Caco-2 (cell line): ENCODE results near the gene TRDN. TPM values are rescaled to one million over a fixed set of nuclear protein-coding genes. Genes with fewer than 3 reads are reported as not detected.

Experiments used
- BruUV-seq: library from RNA; stranded (reverse); fragments of 400-500 nt; replicated peaks from 2 replicates; lab custom pipeline; 2021; lab: Mats Ljungman, UMichigan
- CTCF ChIA-PET: fragments of 300-600 bp; sonication (Branson Sonifier 250); formaldehyde crosslinking; loops from one replicate; lab custom pipeline; 2022; ENCODE audit warnings: antibody characterized with exemption; lab: Charles Lee
- POLR2A ChIA-PET: fragments of 300-600 bp; sonication (Branson Sonifier 250); formaldehyde crosslinking; loops from one replicate; lab custom pipeline; 2022; ENCODE audit warnings: antibody characterized with exemption; lab: Charles Lee
- DNase-seq, 2 experiments: peaks; one replicate each; pipeline versions ENCODE4 v3.0.0 to v3.0.0-alpha.2; 2020 to 2022
- H3K27me3 ChIP-seq: replicated peaks from 2 replicates; pipeline ENCODE4 v1.6.0; 2011; ENCODE audit warnings: low read length; ENCODE audit not compliant: control insufficient read depth, insufficient read depth
- H3K36me3 ChIP-seq: 2 replicates; pipeline ENCODE4 v1.5.1; 2011; ENCODE audit warnings: low read length; ENCODE audit not compliant: control insufficient read depth, insufficient read depth
- H3K4me1 ChIP-seq: fragments of 250-450 bp; sonication (Bioruptor Pico); 2 replicates; pipeline ENCODE4 v1.5.1; 2020; ENCODE audit warnings: mild to moderate bottlenecking
- H3K4me3 ChIP-seq: 2 replicates; pipeline ENCODE4 v1.5.1; 2011; ENCODE audit warnings: low read depth, mild to moderate bottlenecking, control low read depth, low read length
- H3K9me3 ChIP-seq: fragments of 250-450 bp; sonication (Bioruptor Pico); 2 replicates; pipeline ENCODE4 v1.5.1; 2020; ENCODE audit warnings: mild to moderate bottlenecking, moderate library complexity
- H3K27ac Mint-ChIP-seq: one replicate; pipeline ENCODE4 v1.8.0; 2022; ENCODE audit warnings: mixed read lengths; ENCODE audit not compliant: unreplicated experiment
- H3K27me3 Mint-ChIP-seq: one replicate; pipeline ENCODE4 v1.8.0; 2022; ENCODE audit warnings: mixed read lengths; ENCODE audit not compliant: insufficient read depth, unreplicated experiment
- H3K36me3 Mint-ChIP-seq: one replicate; pipeline ENCODE4 v1.8.0; 2022; ENCODE audit warnings: mild to moderate bottlenecking, mixed read lengths; ENCODE audit not compliant: insufficient read depth, unreplicated experiment
- H3K4me1 Mint-ChIP-seq: one replicate; pipeline ENCODE4 v1.8.0; 2022; ENCODE audit warnings: low read depth, mixed read lengths; ENCODE audit not compliant: unreplicated experiment
- H3K4me3 Mint-ChIP-seq: one replicate; pipeline ENCODE4 v1.8.0; 2022; ENCODE audit warnings: mild to moderate bottlenecking, moderate library complexity, mixed read lengths; ENCODE audit not compliant: unreplicated experiment
- H3K9me3 Mint-ChIP-seq: one replicate; pipeline ENCODE4 v1.8.0; 2022; ENCODE audit warnings: mixed read lengths; ENCODE audit not compliant: unreplicated experiment
- intact Hi-C: fragments of 100-400 bp; cut with micrococcal nuclease; formaldehyde crosslinking; loops from one replicate; pipeline ENCODE4 v1.10.0; 2022; ENCODE audit not compliant: unreplicated experiment
- total RNA-seq: library from RNA; stranded (reverse); gene quantifications from 2 replicates; pipeline ENCODE4 v1.2.3, GENCODE V29; 2022
- TF ChIP-seq, protein P1 (sequence below), 2 experiments: fragments of 200-600 bp in 1 of 2; IDR thresholded peaks; 1 replicate in 1 of 2; 2 replicates in 1 of 2; pipeline versions ENCODE4 v1.5.1 to v1.8.0; 2011 to 2022; ENCODE audit warnings: antibody characterized with exemption in 1 of 2, control low read depth in 1 of 2, inconsistent platforms in 1 of 2, low read depth in 1 of 2, low read length in 1 of 2, mild to moderate bottlenecking in 1 of 2, moderate library complexity in 1 of 2; ENCODE audit not compliant: insufficient read depth in 1 of 2, severe bottlenecking in 1 of 2, unreplicated experiment in 1 of 2

TRDN gene
- total RNA-seq, 1 experiment from 2014 or later = not detected

DNA sequence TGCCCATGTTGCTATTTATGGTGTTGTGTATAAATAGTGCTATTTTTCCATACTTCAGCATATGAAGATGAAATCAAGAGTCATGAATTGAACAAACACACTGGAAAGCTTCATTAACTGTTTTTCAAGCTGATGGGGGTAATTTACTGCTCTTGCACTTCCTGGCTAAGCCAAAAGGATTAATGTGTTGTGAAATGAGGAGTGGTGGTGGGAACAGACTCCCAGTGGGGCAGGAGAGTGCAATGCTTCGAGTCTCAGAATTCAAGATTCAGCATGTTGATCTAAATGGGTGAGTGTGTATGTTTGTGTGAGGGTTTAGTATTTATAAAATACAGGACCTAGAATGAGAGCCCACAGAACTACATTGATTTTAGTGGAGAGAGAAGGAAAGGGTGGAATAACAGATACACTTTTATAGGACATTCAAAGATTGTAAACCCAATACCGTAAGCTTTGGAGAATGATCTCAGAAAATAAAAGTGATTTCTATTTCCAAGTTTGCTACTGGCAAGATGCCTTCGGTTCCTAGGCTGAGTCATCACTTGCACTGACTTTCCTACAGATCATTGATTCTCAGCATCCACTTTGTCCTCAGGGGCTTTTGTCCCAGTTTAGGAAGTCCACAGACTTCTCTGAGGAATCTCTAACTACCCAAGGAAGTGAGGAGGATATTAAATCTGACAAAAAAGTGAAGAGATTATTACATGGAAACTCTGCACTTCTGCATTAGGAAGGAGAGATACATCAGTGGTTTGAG lies 303.6 kb downstream of the TRDN start:
- ChIA-PET CTCF (no interaction called here), POLR2A (no interaction called here)
- no TSS peak for BruUV-seq
- no peaks in the 10 kb centered on the region for H3K36me3 Mint-ChIP-seq
- H3K36me3 ChIP-seq = no peaks in the 10 kb centered on the region
- no peaks in the 10 kb centered on the region for H3K27me3 Mint-ChIP-seq
- H3K4me1 ChIP-seq = no peaks in the 10 kb centered on the region
- H3K4me1 Mint-ChIP-seq = no peaks in the 10 kb centered on the region
- no peak overlapping the region for H3K4me3 Mint-ChIP-seq
- TF ChIP-seq, protein P1, sequence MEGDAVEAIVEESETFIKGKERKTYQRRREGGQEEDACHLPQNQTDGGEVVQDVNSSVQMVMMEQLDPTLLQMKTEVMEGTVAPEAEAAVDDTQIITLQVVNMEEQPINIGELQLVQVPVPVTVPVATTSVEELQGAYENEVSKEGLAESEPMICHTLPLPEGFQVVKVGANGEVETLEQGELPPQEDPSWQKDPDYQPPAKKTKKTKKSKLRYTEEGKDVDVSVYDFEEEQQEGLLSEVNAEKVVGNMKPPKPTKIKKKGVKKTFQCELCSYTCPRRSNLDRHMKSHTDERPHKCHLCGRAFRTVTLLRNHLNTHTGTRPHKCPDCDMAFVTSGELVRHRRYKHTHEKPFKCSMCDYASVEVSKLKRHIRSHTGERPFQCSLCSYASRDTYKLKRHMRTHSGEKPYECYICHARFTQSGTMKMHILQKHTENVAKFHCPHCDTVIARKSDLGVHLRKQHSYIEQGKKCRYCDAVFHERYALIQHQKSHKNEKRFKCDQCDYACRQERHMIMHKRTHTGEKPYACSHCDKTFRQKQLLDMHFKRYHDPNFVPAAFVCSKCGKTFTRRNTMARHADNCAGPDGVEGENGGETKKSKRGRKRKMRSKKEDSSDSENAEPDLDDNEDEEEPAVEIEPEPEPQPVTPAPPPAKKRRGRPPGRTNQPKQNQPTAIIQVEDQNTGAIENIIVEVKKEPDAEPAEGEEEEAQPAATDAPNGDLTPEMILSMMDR (IDR thresholded peaks at IDR 0.05; ENCODE audit: insufficient read depth in 1 of 2, low read depth in 1 of 2, low read length in 1 of 2, severe bottlenecking in 1 of 2, unreplicated experiment in 1 of 2) = no peak
- no peaks in the 10 kb centered on the region for H3K27me3 ChIP-seq
- intact Hi-C loops = no loop called here
- no peak overlapping the region for H3K4me3 ChIP-seq
- no peaks in the 10 kb centered on the region for H3K9me3 Mint-ChIP-seq
- no peak for DNase-seq
- H3K9me3 ChIP-seq = no peaks in the 10 kb centered on the region
- no peak overlapping the region for H3K27ac Mint-ChIP-seq

DNA sequence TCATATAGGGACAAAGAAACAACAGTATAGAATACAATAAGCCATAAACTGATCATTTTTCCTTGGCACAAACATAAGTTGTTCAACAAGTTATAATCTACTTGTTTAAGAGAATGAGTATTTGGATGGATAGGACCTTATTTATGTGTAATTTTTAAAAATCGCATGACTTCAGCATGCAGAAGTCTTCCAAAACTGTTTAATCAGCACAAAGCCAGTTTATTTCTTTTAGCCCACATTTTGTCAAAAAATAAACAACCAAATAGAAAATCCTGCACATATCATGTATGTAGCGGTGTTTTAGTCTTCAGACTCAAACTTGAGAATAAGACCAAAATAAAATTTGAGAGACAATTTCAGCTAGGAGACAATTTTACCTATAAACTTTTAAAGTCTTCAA lies 304.7 kb downstream of the TRDN start:
- TF ChIP-seq, protein P1 (IDR thresholded peaks at IDR 0.05; ENCODE audit: insufficient read depth in 1 of 2, low read depth in 1 of 2, low read length in 1 of 2, severe bottlenecking in 1 of 2, unreplicated experiment in 1 of 2) = no peak
- no peaks in the 10 kb centered on the region for H3K9me3 ChIP-seq
- Mint-ChIP-seq H3K4me3 (no peak overlapping the region), H3K9me3 (no peaks in the 10 kb centered on the region), H3K27me3 (no peaks in the 10 kb centered on the region), H3K36me3 (no peaks in the 10 kb centered on the region), H3K4me1 (no peaks in the 10 kb centered on the region), H3K27ac (no peak overlapping the region)
- no peak overlapping the region for H3K4me3 ChIP-seq
- ChIA-PET POLR2A (no interaction called here), CTCF (no interaction called here)
- BruUV-seq = no TSS peak
- no peaks in the 10 kb centered on the region for H3K4me1 ChIP-seq
- intact Hi-C loops = no loop called here
- no peak for DNase-seq
- H3K36me3 ChIP-seq = no peaks in the 10 kb centered on the region
- no peaks in the 10 kb centered on the region for H3K27me3 ChIP-seq

DNA sequence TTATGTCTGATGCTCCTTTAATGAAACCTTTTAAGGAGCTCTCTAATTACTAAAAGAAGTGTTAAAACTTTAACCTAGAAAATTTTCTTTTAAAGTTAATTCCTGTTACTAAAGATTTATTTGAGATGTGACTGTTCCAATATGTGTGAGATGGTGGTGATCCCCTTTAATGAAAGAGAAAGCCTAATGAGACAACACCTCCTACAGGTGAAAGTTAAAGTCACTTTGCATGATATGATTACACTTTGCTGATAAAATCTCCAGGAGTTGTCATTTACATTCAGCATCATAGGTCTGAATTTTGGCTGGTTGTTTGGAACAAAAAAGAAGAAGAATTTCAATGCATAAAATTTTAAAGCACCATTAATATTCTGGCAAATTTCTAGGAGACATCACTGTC lies 307.4 kb downstream of the TRDN start:
- Mint-ChIP-seq H3K4me3 (no peak overlapping the region), H3K27me3 (no peaks in the 10 kb centered on the region), H3K9me3 (no peaks in the 10 kb centered on the region), H3K4me1 (no peaks in the 10 kb centered on the region), H3K27ac (no peak overlapping the region), H3K36me3 (no peaks in the 10 kb centered on the region)
- intact Hi-C loops = no loop called here
- no peaks in the 10 kb centered on the region for H3K9me3 ChIP-seq
- H3K36me3 ChIP-seq = no peaks in the 10 kb centered on the region
- H3K27me3 ChIP-seq = no peaks in the 10 kb centered on the region
- H3K4me1 ChIP-seq = no peaks in the 10 kb centered on the region
- BruUV-seq = no TSS peak
- DNase-seq = no peak
- TF ChIP-seq, protein P1 (IDR thresholded peaks at IDR 0.05; ENCODE audit: insufficient read depth in 1 of 2, low read depth in 1 of 2, low read length in 1 of 2, severe bottlenecking in 1 of 2, unreplicated experiment in 1 of 2) = no peak
- ChIA-PET POLR2A (no interaction called here), CTCF (no interaction called here)
- H3K4me3 ChIP-seq = no peak overlapping the region
